Measurements from ENCODE around the gene SYNJ2BP.
A peak's percentile ranks its signal among the peaks of the same experiment; 100 is the strongest.

The SYNJ2BP gene

GRCh38 chr14:70416725-70417349 lies at the start of gene SYNJ2BP:
TSS of gene SYNJ2BP (minus strand) at chr14:70417090. CDS start at chr14:70416963, 127 bp downstream.
- H3K4me3 ChIP-seq (ENCODE audit: low read depth, low read length): peak within 1 kb of the TSS; percentile 82
- DNase-seq (ENCODE audit: low read depth): peak; percentile 43
- TF ChIP-seq MAX (IDR thresholded peaks at IDR 0.05; ENCODE audit: low read depth, low read length) (no peak), POLR2A (IDR thresholded peaks at IDR 0.05; ENCODE audit: extremely low read depth, insufficient read length) (no peak), MYC (IDR thresholded peaks at IDR 0.05; ENCODE audit: low read depth, low read length) (no peak), CTCF (IDR thresholded peaks at IDR 0.05; ENCODE audit: low read depth, low read length) (no peak)

DNA sequence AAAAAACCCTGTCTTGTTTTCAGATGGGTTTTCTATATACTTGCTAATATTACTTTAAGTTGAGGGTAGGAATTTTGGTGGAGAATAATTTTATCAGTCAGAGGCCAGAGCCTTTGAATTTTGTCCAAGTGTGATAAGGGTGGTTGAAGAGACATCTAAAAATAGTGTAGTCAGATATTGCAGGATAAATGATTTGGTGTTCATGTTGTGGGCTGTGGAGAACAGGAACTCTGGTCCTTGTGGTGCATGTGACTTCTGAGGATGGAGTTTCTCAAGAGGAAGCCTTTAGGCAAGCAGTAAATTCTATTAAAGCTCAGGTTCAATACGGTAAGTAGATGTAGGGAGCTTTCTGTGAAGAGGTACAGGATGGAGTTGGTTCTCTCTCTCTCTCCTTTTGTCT lies 37.8 kb upstream of the SYNJ2BP start:
- H3K4me3 ChIP-seq (ENCODE audit: low read depth, low read length): no peak overlapping the region
- TF ChIP-seq MYC (IDR thresholded peaks at IDR 0.05; ENCODE audit: low read depth, low read length) (no peak), POLR2A (IDR thresholded peaks at IDR 0.05; ENCODE audit: extremely low read depth, insufficient read length) (no peak), CTCF (IDR thresholded peaks at IDR 0.05; ENCODE audit: low read depth, low read length) (no peak), MAX (IDR thresholded peaks at IDR 0.05; ENCODE audit: low read depth, low read length) (no peak)
- DNase-seq (ENCODE audit: low read depth): no peak

DNA sequence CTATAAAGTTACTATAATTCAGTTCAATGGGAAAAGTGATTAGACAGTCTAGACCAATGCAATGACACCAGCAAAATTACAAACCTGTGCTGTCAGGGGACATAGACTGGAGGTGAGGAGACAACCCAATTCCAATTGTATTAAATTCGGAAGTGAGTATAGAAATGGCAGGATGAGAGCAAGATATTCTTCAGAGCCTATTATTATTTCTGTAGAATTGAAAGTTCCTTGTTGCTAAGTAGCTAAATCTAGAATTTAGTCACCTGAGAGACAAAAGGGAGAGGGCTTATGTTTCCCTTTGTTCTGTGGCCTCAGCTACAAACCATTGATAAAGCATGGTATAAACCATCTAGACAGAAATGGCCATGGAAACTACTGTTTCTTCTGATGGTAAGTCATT lies 35.0 kb upstream of the SYNJ2BP start, which contains the start of gene ADAM21:
Gene ADAM21, plus strand, starts transcription at position 301 of the 400 bp plus-strand sequence. CDS start 5,326 bp downstream, outside the sequence.
- TF ChIP-seq MAX (IDR thresholded peaks at IDR 0.05; ENCODE audit: low read depth, low read length) (no peak), CTCF (IDR thresholded peaks at IDR 0.05; ENCODE audit: low read depth, low read length) (no peak), POLR2A (IDR thresholded peaks at IDR 0.05; ENCODE audit: extremely low read depth, insufficient read length) (no peak), MYC (IDR thresholded peaks at IDR 0.05; ENCODE audit: low read depth, low read length) (no peak)
- H3K4me3 ChIP-seq (ENCODE audit: low read depth, low read length): no peak within 1 kb of the TSS
- DNase-seq (ENCODE audit: low read depth): no peak

GRCh38 chr14:70448633-70449340 lies 31.9 kb upstream of the SYNJ2BP start:
- DNase-seq (ENCODE audit: low read depth): peak; percentile 6
- no peak overlapping the region for H3K4me3 ChIP-seq (ENCODE audit: low read depth, low read length)
- TF ChIP-seq CTCF (IDR thresholded peaks at IDR 0.05; ENCODE audit: low read depth, low read length) (no peak), MYC (IDR thresholded peaks at IDR 0.05; ENCODE audit: low read depth, low read length) (no peak), MAX (IDR thresholded peaks at IDR 0.05; ENCODE audit: low read depth, low read length) (no peak), POLR2A (IDR thresholded peaks at IDR 0.05; ENCODE audit: extremely low read depth, insufficient read length) (no peak)

- peak; percentile 11 for DNase-seq (ENCODE audit: low read depth)
- no peak overlapping the region for H3K4me3 ChIP-seq (ENCODE audit: low read depth, low read length)
- no peak for TF ChIP-seq POLR2A (IDR thresholded peaks at IDR 0.05; ENCODE audit: extremely low read depth, insufficient read length)
- TF ChIP-seq MAX (IDR thresholded peaks at IDR 0.05; ENCODE audit: low read depth, low read length): no peak
- TF ChIP-seq CTCF (IDR thresholded peaks at IDR 0.05; ENCODE audit: low read depth, low read length): no peak
- TF ChIP-seq MYC (IDR thresholded peaks at IDR 0.05; ENCODE audit: low read depth, low read length): no peak
These were observed 25.9 kb upstream of the SYNJ2BP start for GRCh38 chr14:70442750-70443149.
